GM21526 (cell line): Measurements from ENCODE around the gene RXRA.

ENCODE experiments used
- ATAC-seq: cut with Tn5 transposase; IDR thresholded peaks from one replicate; pipeline ENCODE4 v1.9.1; 2021; ENCODE audit warnings: moderate library complexity; ENCODE audit not compliant: unreplicated experiment, low FRiP score

RXRA gene

DNA sequence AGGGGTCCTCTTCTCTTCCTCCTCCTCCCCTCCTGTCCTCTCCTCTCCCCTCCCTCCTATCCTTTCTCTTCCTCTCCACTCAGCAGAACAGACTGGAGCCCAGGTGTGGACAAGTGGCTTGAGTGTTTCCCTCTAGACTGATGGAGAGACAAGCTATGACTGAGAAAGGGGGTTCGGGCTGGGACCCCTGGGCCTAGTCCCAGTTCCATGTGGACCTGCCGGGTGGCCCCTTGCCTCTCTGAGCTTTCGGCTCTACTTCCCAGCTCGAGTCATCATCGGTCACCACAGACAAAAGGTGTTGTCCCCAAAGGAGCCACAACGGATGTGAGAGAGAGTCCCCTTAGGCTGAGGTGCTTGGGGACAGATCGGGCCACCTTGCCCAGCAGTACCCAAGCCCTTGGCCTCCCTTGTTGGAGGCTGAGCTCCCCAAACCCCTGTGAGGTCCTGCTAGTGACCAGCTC, 3.4 kb upstream of the RXRA start:
- no peak for ATAC-seq

- no peak for ATAC-seq
These were observed 2.4 kb upstream of the RXRA start for GRCh38 chr9:134323741-134324358.

DNA sequence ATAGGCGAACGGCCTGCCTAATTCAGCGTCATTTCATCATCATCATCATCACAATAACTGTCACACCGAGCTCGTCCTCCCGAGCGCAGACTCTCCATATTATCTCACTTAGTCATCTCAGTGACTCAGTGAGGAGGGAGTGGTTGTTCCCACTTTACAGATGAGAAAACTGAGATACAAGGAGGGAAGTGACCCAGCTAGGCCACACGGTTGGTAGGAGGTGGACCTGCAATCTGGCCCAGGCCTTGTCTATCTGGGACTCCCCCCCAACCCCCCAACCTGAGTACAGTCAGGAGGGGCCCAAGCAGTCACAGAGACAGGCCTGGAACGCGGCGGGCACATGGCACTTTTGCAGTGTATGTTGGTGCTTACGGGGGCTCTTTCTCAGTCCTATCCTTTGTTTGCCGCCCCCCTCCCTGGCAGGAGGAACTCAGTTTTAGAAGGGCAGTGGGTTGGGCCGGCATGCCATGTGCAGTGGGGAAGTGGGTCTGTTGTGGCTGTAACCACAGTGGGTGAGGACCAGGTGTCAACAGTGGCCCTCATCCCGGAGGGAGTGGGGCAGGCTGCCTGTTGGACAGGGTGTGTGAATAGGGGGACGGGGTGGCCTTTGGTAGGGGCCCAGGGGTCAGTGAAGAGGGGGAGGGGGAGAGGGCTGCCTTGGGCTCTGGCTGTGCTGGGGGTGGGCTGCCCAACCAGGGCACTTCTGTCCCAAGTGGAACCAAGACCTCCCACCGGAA, 1.7 kb upstream of the RXRA start:
- no peak for ATAC-seq

GRCh38 chr9:134325096-134325812, 1.0 kb upstream of the RXRA start:
- ATAC-seq = no peak

DNA sequence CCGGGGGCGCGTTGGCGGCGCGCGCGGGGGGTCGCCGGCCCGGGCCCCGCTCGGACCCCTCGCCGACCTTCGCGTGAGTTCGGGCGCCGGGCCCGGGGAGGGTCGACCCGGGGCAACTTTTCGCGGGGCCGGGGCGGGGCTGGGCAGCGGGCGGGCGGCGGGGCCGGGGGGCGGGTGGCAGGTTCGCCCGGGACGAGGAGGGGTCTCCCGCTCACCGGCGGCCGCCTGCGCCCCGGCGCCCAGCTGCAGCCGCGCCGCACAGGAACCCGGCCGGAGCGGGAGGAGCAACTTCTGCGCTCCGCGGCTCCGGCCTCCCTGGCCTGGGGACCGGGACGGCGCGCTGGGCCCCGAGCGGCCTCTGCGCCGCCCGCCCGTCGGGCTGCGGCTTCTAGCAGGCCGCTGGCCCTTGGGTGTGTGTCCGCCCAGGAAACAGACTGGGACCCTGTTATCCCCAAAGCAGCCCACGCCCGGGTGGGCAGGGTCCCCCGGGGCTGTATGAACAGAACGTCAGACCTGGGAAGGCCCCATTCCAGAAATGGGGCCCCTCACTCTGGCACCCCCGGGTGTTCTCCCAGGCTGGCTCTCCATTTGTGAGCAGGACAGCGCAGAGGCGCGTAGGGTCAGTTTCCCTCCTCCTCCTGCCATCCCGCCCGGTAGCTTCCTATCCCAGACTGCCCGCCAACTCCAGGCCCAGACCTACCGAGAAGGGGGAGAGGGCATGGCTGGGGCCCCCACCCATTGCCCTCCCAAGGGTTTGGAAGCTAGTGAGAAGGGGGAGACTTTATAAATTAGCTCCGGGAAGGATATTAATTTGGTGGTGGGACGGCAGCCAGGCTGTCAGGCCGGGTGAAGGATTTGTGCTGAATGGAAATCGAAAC, 708 bp downstream of the RXRA start:
- no peak for ATAC-seq

DNA sequence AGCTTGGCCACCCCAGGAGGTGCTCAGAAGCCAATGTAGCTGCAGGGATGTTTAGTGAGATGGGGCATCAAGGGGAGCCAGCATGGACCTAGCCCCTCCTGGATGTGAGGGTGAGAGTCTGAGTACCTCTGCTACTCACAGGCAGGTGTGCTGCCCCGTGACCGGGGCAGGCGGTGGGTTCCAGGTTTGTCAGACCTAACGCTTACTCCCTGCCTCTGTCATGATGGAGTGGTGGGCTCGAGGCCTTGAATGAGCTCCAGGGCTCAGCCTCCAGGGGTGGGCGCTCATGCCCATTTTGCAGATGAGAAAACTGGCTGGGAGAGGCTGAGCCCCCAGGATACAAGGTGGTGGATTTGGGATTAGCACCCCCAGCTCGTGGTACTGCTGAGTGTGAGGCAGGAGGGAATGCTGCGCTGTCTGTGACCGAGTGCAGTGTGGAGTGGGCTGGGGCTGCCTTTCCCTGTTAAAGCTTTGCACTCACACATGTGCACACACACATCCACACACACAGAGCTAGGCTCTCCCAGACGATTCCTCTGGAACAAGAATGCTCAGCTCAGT, 1.5 kb downstream of the RXRA start:
- ATAC-seq = no peak

- no peak for ATAC-seq
These were observed 2.1 kb downstream of the RXRA start for GRCh38 chr9:134328341-134328840.

GRCh38 chr9:134328841-134329575, 2.8 kb downstream of the RXRA start:
- no peak for ATAC-seq

DNA sequence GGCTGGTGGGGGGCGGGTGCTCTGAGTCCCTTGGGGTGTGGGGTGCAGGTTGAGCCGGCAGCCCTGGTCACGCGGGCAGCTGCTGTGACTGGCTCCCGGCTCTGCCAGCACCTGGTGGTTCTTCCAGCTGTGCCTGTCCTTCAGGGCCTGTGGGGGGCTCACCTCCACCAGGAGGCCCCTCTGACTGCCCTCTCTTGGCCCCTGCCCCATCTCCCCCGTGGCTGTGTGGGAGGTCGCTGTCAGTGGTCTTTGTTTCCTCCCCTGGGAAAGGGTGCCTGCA, 3.3 kb downstream of the RXRA start:
- ATAC-seq = no peak

GRCh38 chr9:134329886-134330285, 3.6 kb downstream of the RXRA start:
- ATAC-seq = no peak

DNA sequence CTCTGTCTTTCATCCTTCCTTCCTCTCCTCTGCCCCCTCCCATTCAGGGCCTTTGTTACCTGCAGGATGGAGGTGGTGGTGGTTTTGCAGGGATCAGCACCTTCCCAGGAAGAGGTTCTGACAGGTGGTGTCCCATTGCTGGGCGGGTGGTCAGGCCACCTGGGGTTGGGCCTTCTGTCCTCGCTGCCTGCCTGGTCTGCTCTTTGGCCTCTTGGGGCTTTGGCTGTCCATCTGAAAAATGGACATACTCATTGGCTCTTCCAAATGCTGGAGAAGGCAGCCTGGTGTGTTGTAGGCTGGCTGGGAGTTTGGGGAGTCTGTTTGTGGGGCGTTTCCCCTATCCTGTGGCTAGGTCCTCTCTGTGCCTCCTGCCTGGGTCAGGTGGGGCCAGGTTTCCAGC, 4.3 kb downstream of the RXRA start:
- no peak for ATAC-seq

GRCh38 chr9:134331186-134332025, 5.2 kb downstream of the RXRA start:
- ATAC-seq = no peak

- ATAC-seq = no peak
These were observed 6.0 kb downstream of the RXRA start for GRCh38 chr9:134332266-134332665.

- ATAC-seq = no peak
These were observed 6.6 kb downstream of the RXRA start for GRCh38 chr9:134332841-134333233.

DNA sequence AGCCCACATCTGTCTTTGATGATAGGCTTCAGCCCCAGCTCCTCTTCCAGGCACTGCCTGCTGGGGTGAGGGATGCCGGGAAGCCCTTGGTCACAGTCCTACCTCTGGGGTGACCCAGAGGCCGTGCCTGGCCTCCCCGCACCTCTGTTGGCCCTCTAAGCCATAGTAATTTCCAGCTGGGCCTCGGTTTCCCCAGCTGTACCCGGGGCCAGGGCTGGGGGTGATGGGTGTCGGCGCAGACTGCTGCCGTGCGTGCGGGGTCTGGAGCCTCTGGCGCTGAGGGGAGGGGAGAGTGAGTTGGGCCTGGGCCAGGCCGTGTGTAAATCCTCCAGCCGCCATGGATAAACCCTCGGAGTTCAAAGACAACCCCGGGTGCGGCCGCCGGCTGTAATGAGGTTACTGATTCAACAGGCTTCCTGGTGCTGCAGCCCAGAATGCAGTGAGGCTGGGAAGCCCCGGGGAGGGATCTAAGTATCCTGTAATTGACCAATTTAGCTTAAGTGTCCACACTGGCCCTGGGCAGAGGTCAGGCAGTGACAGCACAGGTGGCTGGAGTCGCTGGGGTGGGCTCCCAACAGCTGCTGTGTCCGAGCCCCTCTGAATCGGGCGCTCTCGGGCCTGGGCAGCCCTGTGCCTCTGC, 7.1 kb downstream of the RXRA start:
- ATAC-seq = no peak

GRCh38 chr9:134333874-134334581, 7.8 kb downstream of the RXRA start:
- no peak for ATAC-seq

GRCh38 chr9:134335061-134335460, 8.8 kb downstream of the RXRA start:
- no peak for ATAC-seq
